GM06990 (cell line): ENCODE data around the gene AGGF1.

Experiments
- DNase-seq: peaks from one replicate; pipeline ENCODE4 v3.0.0-alpha.2; 2011; ENCODE audit not compliant: insufficient read length; ENCODE audit errors: extremely low read depth
- H3K27me3 ChIP-seq: replicated peaks from 2 replicates; pipeline ENCODE4 v1.6.0; 2011; ENCODE audit warnings: low read length; ENCODE audit not compliant: control insufficient read depth, insufficient read depth
- H3K36me3 ChIP-seq: 2 replicates; pipeline ENCODE4 v1.5.1; 2011; ENCODE audit warnings: low read length; ENCODE audit not compliant: control insufficient read depth, insufficient read depth
- H3K4me3 ChIP-seq: replicated peaks from 2 replicates; pipeline ENCODE4 v1.5.1; 2011; ENCODE audit warnings: low read depth, mild to moderate bottlenecking, control low read depth, low read length
- TF ChIP-seq, protein P1 (sequence below): IDR thresholded peaks from 2 replicates; pipeline ENCODE4 v1.5.1; 2011; ENCODE audit warnings: low read length, control low read depth, mild to moderate bottlenecking, inconsistent platforms; ENCODE audit not compliant: insufficient read depth, poor library complexity, severe bottlenecking

Gene AGGF1

DNA sequence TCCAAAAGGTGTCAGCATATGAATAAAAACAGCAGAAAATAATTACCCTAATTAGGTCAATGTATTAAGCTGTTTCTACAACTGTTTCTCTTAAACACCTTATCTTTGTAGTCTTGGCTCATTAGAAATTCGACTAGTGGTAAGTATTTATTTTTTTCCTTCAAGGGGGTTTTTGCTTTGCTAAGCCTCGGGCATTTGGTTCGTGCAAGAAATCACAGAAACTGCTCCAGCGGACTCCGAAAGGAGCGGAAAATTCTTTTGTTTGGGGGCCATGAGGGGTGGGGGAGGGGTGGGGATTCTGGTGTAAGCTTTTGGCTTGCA, 56.1 kb downstream of the AGGF1 start:
- Histone ChIP-seq H3K4me3 (peak overlapping the region; percentile 68), H3K36me3 (no peaks in the 10 kb centered on the region; the same call in none of the 2 replicates), H3K27me3 (no peaks in the 10 kb centered on the region)
- peak; percentile 11 for DNase-seq
- TF ChIP-seq, protein P1, sequence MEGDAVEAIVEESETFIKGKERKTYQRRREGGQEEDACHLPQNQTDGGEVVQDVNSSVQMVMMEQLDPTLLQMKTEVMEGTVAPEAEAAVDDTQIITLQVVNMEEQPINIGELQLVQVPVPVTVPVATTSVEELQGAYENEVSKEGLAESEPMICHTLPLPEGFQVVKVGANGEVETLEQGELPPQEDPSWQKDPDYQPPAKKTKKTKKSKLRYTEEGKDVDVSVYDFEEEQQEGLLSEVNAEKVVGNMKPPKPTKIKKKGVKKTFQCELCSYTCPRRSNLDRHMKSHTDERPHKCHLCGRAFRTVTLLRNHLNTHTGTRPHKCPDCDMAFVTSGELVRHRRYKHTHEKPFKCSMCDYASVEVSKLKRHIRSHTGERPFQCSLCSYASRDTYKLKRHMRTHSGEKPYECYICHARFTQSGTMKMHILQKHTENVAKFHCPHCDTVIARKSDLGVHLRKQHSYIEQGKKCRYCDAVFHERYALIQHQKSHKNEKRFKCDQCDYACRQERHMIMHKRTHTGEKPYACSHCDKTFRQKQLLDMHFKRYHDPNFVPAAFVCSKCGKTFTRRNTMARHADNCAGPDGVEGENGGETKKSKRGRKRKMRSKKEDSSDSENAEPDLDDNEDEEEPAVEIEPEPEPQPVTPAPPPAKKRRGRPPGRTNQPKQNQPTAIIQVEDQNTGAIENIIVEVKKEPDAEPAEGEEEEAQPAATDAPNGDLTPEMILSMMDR: no peak

DNA sequence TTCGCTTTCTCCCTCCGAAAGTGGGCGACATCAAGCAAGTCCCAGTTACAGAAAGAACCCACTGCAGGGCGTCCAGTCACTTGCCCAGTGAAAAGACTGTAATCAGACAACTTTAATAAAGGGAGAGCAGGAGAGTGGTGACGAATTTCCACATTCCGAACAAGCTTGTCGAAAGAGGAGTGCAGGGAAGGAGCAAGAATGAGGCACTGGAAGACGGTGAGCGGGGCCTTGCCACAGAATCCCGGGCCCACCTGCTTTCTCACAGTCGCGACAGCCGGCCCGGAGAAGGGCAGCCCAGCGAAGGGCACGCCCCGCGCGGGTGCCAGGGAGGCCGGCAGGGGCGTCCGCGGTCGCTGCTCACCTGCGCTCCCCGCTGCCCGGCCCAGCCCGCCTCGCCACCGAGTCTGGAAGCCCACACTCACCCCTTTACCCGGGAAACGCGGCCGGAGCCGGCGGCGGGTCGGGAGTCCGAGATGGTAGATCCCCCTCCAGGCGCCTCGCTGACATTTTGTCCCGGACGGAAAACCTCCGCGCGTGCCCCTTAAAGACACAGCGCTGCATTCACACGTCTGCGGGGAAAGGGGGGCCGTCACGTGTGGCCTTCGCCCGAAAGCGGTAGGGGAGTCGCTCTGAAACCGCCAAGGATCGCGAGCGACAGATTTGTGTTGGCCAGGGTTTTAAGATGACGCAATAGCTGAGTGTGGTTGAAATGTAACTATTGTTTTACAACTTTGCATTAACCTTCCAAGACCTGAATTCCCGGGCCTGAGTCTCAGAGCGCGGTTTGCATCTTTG, 56.7 kb downstream of the AGGF1 start, which contains the start of gene ZBED3:
Gene ZBED3, minus strand, starts transcription at position 597 of the 795 bp plus-strand sequence. CDS start 9,407 bp downstream, outside the sequence.
- Histone ChIP-seq H3K36me3 (no peaks in the 10 kb centered on the region; the same call in none of the 2 replicates), H3K4me3 (peak within 1 kb of the TSS; percentile 68), H3K27me3 (no peaks in the 10 kb centered on the region)
- DNase-seq: peak; percentile 72
- TF ChIP-seq, protein P1: peak; percentile 36

DNA sequence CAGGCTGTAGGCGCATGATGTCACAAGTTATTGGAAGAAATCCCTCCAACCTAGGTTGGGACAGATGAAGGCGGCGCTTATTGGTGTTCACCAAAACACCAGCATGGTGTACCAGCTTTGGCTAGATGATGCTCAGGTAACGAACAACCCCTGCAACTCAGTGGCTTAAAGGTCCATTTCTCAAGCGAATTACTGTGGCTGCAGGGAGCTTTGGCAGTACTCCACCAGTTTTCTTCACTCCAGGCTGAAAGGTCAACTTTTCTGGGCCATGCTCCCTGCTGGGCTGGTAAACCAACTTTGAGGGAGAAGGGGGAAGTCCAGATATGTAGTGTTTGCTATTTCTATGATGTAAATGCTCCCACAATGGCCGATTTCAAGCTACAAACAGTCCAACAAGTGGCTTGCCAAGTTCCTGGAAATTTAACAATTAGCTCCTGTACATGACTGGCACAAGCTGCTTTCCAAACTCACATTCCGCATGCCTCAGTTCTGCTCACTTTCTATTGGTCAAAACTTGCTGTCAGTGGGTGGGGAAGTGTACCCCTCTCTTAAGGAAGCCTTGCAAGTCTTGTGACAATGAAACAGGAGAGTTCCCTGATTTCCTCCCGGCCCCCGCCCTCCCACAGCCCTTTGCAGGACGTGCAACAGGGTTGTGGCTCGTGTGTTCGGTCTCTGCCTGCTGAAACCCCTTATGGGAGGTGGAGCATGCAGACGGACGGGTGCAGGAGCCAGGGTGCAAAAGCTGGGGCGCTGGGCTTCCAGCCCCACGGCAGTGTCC, 57.5 kb downstream of the AGGF1 start:
- no peak for DNase-seq
- no peaks in the 10 kb centered on the region for H3K27me3 ChIP-seq
- peak overlapping the region; percentile 68 for H3K4me3 ChIP-seq
- TF ChIP-seq, protein P1: no peak
- H3K36me3 ChIP-seq: no peaks in the 10 kb centered on the region; the same call in none of the 2 replicates

DNA sequence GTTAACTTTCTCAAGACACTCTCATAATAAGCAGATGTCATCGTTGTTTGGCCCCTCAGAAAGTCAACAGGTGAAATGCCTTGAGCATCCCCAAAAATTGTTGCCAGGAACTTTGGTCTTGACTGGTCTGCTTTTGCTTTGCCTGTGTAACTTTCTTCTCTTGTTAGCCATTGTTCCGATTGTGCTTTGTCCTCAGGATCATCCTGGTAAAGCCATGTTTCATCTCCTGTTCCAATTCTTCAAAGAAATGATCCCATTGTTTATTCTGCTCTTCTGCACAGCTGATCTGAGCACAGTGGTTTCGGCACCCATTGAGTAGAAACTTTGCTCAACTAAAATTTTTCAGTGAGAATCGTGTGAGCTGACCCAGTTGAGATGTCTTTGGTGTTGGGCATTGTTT, 65.0 kb downstream of the AGGF1 start:
- no peak for DNase-seq
- Histone ChIP-seq H3K27me3 (no peaks in the 10 kb centered on the region), H3K36me3 (no peaks in the 10 kb centered on the region), H3K4me3 (no peak overlapping the region)
- TF ChIP-seq, protein P1: no peak

DNA sequence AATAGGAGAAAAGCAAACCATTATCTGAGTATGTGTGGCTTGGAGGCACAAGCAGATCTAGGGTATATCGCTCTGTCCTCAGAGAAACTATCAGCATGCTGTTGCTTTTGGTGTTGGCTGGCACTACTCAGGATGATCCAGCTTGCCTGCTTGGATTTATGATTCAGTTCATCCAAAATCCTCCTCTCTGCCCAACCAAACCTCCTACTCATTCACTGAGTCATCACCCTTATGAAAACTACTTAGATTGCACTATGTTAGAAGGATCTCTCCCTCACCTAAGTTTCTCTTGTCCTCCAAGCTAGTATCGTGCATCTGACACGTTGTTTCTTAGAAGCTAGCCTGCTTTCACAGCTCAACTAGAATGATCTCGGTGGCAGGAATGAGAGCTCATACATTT, 71.1 kb downstream of the AGGF1 start:
- no peak for DNase-seq
- Histone ChIP-seq H3K36me3 (no peaks in the 10 kb centered on the region), H3K27me3 (no peaks in the 10 kb centered on the region), H3K4me3 (no peak overlapping the region)
- TF ChIP-seq, protein P1: no peak
